Left ventricle myocardium inferior (tissue), 1 donor: Measurements from ENCODE around the gene MOBP. TPM values are rescaled to one million over a fixed set of nuclear protein-coding genes. Genes with fewer than 3 reads are reported as not detected.

ENCODE experiments used
- DNase-seq: peaks from one replicate; pipeline ENCODE4 v3.0.0-alpha.2; 2020
- H3K27ac ChIP-seq: fragments of 200-600 bp; replicated peaks from 2 replicates; pipeline ENCODE4 v1.8.0; 2021
- H3K27me3 ChIP-seq: fragments of 200-600 bp; 2 replicates; pipeline ENCODE4 v1.8.0; 2021; ENCODE audit warnings: low read depth
- H3K36me3 ChIP-seq: fragments of 200-600 bp; 2 replicates; pipeline ENCODE4 v1.8.0; 2021
- H3K4me1 ChIP-seq: fragments of 200-600 bp; 2 replicates; pipeline ENCODE4 v1.8.0; 2021
- H3K4me3 ChIP-seq: fragments of 200-600 bp; 2 replicates; pipeline ENCODE4 v1.8.0; 2021; ENCODE audit warnings: mild to moderate bottlenecking, moderate library complexity
- H3K9me3 ChIP-seq: fragments of 200-600 bp; replicated peaks from 2 replicates; pipeline ENCODE4 v1.8.0; 2021
- CTCF ChIP-seq: fragments of 200-600 bp; IDR thresholded peaks from 2 replicates; pipeline ENCODE4 v1.8.0; 2021; ENCODE audit warnings: antibody characterized with exemption, mild to moderate bottlenecking, borderline replicate concordance
- intact Hi-C: fragments of 100-400 bp; cut with micrococcal nuclease; formaldehyde crosslinking; loops from one replicate; pipeline ENCODE4 v1.11.0; 2022
- total RNA-seq: library from RNA; stranded (reverse); fragmentation: NEBNext Ultra II Directional; extraction: Animal tissue kit (Norgen Biotek cat#: 25700); gene quantifications from one replicate; pipeline ENCODE4 v1.2.1, GENCODE V29; 2021
- donor health status: DM: no; HTN: yes; CAD: no; lungs with severe emphysema.

MOBP gene
- total RNA-seq, 1 donor from 2014 or later = not detected

DNA sequence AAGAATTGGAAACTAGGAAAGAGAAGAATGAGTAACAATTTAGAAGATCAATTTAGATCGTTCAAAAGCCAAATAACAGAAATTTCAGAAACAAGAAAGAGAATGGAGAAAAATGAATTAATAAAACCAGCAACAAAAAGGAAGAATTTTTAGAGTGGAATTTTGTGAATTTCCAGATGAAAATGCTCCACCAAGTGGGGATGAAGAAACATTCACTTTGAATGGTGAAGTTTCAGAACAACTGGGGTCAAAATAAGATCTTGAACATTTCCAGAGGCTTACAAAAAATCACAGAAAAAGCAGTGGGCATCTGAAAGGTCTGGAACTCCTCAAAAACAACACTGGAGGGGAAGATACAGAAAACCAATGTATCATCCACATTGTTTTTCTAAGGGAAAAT is 4.2 kb upstream of the MOBP start:
- Histone ChIP-seq H3K4me3 (no peak overlapping the region), H3K27ac (no peak overlapping the region), H3K4me1 (no peaks in the 10 kb centered on the region), H3K9me3 (no peaks in the 10 kb centered on the region), H3K27me3 (peaks cover 16% of the 10 kb centered on the region), H3K36me3 (no peaks in the 10 kb centered on the region)
- no peak for TF ChIP-seq CTCF
- no peak for DNase-seq
- intact Hi-C loops = no loop called here

GRCh38 chr3:39466988-39467387 is 492 bp upstream of the MOBP start:
- no peak overlapping the region for H3K27ac ChIP-seq
- no peak overlapping the region for H3K4me3 ChIP-seq
- intact Hi-C loops = no loop called here
- H3K36me3 ChIP-seq = no peaks in the 10 kb centered on the region
- H3K27me3 ChIP-seq = peaks cover 22% of the 10 kb centered on the region
- no peaks in the 10 kb centered on the region for H3K4me1 ChIP-seq
- no peak for TF ChIP-seq CTCF
- H3K9me3 ChIP-seq = no peaks in the 10 kb centered on the region
- no peak for DNase-seq

GRCh38 chr3:39468108-39468436 is 592 bp downstream of the MOBP start:
- H3K36me3 ChIP-seq = no peaks in the 10 kb centered on the region
- no peak overlapping the region for H3K4me3 ChIP-seq
- no peak for DNase-seq
- H3K9me3 ChIP-seq = no peaks in the 10 kb centered on the region
- intact Hi-C loops = no loop called here
- no peak overlapping the region for H3K27ac ChIP-seq
- H3K27me3 ChIP-seq = peaks cover 33% of the 10 kb centered on the region
- H3K4me1 ChIP-seq = no peaks in the 10 kb centered on the region
- TF ChIP-seq CTCF = no peak

DNA sequence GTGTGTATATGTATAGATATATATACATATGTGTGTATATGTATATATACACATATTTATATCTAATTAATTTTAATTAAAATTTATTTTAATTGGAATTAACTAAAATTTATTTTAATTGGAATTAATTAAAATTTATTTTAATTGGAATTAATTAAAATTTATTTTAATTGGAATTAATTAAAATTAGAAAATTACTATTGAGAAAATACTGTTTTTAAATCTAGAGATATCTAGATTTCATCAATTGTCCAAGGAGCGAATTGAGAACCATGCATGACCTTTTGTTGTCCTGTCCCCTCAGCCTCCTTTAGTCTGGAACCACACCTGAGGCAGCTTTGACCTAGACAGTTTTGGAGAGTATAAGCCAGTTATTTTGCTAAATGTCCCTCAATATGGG is 1.8 kb downstream of the MOBP start:
- TF ChIP-seq CTCF = no peak
- Histone ChIP-seq H3K27ac (no peak overlapping the region), H3K4me1 (no peaks in the 10 kb centered on the region), H3K27me3 (peaks cover 43% of the 10 kb centered on the region), H3K4me3 (no peak overlapping the region), H3K9me3 (no peaks in the 10 kb centered on the region), H3K36me3 (no peaks in the 10 kb centered on the region)
- intact Hi-C loops = no loop called here
- no peak for DNase-seq

- Histone ChIP-seq H3K36me3 (no peaks in the 10 kb centered on the region), H3K27me3 (peaks cover 43% of the 10 kb centered on the region), H3K27ac (no peak overlapping the region), H3K4me1 (no peaks in the 10 kb centered on the region), H3K9me3 (no peaks in the 10 kb centered on the region), H3K4me3 (no peak overlapping the region)
- TF ChIP-seq CTCF = no peak
- no peak for DNase-seq
- intact Hi-C loops = no loop called here
Measured at GRCh38 chr3:39469945-39470344, 2.5 kb downstream of the MOBP start.

GRCh38 chr3:39471652-39472051 is 4.2 kb downstream of the MOBP start:
- Histone ChIP-seq H3K4me3 (no peak overlapping the region), H3K36me3 (no peaks in the 10 kb centered on the region), H3K4me1 (no peaks in the 10 kb centered on the region), H3K9me3 (peaks cover 13% of the 10 kb centered on the region), H3K27ac (no peak overlapping the region), H3K27me3 (peaks cover 43% of the 10 kb centered on the region)
- intact Hi-C loops = no loop called here
- no peak for TF ChIP-seq CTCF
- DNase-seq = no peak
